22Rv1 (cell line): Measurements from ENCODE around the gene PFKFB3.

ENCODE experiments used
- ZFX ChIP-seq: fragments of 450-650 bp; IDR thresholded peaks from 2 replicates; pipeline ENCODE4 v1.6.1; 2017; ENCODE audit warnings: antibody characterized with exemption, borderline replicate concordance
- TF ChIP-seq, protein P1 (sequence below): fragments of 450-650 bp; IDR thresholded peaks from 2 replicates; pipeline ENCODE4 v1.5.1; 2017; ENCODE audit warnings: mild to moderate bottlenecking

DNA sequence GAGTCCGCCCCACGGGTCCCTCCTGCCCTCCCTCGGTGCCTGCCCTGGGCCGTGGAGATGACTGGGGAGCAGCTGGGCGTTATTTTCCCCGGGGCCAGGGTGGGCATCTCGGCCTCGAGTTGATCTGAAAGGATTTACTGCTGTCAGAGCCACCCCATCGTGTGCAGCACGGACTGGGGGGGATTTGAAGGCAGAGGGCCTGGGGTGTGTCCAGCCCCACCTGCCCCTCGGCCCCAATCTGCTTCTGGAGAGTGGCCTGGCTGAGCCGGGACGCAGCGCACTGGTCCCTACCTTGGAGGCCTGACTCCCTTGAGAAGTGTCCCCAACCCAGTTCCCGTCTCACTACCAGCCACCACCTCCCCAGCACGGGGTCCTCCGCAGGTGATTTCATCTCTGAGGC lies 24.2 kb upstream of the PFKFB3 start:
- TF ChIP-seq, protein P1, sequence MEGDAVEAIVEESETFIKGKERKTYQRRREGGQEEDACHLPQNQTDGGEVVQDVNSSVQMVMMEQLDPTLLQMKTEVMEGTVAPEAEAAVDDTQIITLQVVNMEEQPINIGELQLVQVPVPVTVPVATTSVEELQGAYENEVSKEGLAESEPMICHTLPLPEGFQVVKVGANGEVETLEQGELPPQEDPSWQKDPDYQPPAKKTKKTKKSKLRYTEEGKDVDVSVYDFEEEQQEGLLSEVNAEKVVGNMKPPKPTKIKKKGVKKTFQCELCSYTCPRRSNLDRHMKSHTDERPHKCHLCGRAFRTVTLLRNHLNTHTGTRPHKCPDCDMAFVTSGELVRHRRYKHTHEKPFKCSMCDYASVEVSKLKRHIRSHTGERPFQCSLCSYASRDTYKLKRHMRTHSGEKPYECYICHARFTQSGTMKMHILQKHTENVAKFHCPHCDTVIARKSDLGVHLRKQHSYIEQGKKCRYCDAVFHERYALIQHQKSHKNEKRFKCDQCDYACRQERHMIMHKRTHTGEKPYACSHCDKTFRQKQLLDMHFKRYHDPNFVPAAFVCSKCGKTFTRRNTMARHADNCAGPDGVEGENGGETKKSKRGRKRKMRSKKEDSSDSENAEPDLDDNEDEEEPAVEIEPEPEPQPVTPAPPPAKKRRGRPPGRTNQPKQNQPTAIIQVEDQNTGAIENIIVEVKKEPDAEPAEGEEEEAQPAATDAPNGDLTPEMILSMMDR: no peak
- no peak for TF ChIP-seq ZFX
